Stimulated activated CD4-positive, alpha-beta T cell treated with anti-CD3 and anti-CD28 coated beads, Interleukin-15, amount 100 ng/mL, for 1 hour (primary cell): ENCODE results near the gene KIAA1217.
"Not testable (repeated sequence)": the region's sequence is repeated elsewhere in the genome, so short reads cannot be mapped to it uniquely, and the experiment has no call there.

Experiments used
- DNase-seq, 2 donors: peaks; one replicate each; pipeline ENCODE4 v3.0.0-alpha.2; 2020; ENCODE audit warnings: low read depth in 1 of 2, low spot score in 1 of 2

KIAA1217 gene

DNA sequence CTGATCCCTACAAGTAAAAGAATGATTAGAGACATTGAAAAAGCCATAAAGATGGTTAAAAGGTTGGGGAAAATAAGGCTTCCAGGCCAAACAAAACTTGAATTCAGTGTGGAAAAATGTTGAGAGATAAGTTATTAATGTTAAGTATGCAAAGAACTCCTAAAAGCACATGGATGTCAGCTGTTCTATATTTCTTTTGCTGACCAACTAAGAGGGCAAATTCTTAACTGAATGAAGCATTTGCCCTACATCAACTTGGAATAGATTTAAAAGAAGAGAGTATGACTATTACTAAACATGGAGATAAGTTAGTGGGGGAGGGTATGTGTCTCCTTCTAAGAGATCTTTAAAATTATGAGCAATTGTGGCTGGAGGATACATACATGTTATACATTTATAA, 124.8 kb downstream of the KIAA1217 start:
- no peak for DNase-seq

DNA sequence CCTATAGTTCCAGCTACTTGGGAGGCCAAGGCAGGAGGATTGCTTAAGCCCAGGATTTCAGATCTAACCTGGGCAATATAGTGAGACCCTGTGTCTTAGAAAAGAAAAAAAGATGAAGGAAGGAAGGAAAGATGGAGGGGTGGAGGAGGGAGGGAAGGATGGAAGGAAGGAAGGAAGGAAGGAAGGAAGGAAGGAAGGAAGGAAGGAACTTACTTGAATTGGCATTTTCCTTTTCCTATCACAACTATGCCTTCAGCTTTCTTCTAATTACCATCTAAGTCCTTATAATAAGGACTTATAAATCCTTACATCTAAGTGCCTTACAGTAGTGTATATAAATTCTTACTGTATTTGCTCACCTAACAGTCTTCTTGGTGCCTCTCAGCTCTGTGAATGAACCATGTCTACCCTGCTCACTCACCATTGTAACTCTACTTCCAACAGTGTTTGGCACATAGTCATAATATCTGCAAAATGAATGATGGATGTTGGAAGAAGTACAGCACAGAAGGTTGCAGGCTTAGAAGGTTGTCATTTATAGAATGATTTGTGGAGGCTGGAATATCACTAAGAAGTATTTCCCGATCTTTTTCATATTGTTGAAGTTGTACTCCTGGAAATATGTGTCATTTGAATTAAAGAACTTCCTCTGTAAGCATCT, 125.5 kb downstream of the KIAA1217 start:
- no peak for DNase-seq

DNA sequence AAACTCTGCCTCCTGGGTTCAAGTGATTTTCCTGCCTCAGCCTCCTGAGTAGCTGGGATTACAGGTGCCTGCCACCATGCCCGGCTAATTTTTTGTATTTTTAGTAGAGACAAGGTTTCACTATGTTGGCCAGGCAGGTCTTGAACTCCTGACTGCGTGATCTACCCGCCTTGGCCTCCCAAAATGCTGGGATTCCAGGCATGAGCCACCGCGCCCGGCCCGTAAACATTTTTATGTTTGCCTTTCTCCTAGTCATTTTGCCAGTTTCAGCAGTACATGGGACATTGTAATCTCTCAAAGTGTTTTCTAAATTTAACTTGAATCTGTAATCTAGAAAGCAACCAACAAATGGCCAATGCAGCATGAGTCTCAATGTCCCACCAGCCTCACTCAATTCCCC, 128.8 kb downstream of the KIAA1217 start:
- not testable (repeated sequence) for DNase-seq

DNA sequence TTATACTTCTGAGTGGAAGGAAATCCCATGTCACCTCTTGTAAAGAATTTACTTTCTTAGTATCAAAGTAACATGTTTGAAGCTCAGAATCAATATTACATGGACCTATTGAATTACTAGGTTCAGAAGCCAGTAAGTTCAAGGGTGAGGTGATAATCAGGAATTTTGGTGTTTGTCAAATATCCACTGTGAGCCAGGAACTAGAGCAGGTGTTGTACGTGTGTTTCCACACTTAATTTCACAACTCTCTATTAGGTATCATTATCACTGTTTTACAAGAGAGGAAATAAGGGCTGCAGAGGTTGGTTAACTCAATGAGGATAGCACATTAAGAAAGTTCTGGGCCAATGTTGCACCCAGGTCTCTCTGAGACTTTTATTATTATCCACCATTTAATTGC, 130.4 kb downstream of the KIAA1217 start:
- DNase-seq, result no peak

DNA sequence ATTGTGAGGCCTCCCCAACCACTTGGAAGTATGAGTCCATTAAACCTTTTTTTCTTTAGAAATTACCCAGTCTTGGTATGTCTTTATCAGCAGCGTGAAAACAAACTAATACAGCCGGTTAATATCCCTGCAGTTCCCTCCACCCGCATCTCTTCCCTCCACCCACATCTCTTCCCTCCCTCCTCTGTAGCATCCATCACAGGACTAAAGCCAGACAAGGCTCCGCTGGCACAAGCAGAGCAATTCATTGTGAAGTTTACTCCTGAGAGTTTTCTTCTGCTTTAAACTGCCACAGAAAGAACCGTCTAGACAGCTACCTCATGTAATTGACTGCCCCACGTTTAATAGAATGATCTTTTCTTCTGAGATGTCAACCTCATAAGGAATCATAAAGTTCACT, 131.5 kb downstream of the KIAA1217 start:
- no peak for DNase-seq

DNA sequence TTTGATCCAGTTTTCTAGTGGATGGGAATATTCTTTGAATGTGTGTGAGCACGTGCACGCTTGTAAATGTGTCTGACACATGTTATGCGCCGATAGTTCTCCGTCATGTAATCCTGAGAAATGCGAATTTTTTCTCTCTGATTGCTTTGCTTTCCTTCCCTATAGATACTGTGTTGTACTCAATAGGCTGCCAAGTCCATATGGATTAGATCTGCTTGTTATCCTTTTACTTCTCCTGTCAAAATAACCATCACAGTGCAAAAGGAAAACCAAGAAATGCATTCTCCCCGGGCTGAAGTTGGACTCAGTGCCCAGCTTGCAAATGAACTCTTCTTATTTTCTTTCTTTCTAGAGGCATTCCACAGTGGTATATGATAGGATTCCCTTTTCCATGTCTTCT, 131.9 kb downstream of the KIAA1217 start:
- no peak for DNase-seq

DNA sequence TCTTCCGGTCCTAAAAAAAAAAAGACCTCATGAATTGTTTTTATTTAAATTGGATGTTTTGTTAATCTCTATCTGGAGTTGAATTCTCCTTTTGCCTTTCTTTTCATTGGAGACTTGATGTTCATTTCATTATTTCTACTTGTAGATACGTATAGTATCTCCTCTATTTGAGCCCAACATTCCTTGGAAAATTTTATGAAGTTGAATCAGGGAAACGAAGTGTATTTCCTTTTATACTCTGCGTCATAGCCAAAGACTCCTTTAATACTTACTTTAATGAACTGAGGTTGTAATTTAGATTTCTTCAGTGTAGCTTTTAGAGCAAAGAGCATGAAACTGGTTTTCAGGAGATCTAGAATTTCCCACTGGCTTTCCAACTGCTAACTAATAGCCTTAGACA, 132.4 kb downstream of the KIAA1217 start:
- DNase-seq, result no peak

DNA sequence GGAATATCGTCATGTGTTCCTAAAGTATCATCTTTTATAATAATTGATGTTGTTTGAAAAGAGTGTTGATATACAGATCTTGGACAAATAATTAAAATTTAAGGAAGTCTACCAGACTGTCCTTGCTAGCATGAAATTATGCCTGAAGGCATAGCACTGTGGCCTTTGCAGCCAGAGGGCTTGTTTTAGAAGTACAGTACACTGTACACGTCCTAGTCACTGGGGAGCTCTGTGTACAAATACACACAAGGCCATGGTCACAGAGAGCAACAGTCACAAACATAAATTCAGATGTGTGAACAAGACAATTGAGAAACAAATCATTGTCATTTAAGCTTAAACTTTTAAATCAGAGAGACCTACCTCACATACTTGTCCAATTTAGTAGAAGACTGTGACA, 133.0 kb downstream of the KIAA1217 start:
- no peak for DNase-seq

DNA sequence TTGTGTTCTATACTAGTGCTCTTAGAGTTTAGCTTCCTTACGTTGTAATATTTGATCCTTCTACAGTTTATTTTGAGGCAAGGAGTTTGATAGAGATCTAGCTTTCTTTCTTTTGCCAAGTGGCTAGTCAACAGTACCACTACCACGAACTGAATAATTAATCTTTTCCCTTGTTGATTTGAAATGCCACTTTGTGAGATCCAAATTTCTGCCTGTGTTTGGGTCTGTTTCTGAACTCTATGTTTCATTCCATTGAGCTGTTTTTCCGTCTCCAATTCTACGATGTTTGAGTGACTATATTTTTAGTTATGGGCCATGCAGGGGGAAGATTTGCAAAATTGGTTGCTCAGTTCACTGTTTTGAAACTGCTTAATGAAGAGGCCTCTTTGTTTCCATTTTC, 134.7 kb downstream of the KIAA1217 start:
- DNase-seq, result no peak

DNA sequence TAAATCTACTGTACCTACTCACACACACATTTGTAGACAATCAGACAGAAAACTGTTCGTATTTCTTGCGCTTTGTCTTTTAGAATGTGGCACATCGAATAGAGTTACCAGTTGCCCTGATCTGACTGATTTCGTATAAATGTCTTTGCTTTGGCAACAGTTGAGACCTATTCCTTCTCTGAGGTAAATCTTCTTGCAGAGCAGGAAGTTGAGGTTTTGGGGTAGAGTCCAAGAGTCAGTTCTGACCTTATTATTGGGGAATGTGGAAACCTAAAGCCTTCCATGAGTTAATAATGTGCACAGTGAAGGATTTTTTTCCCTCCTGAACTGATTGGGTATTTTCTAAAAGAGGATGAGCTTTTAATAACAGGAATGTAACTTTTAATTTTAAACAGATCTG, 135.3 kb downstream of the KIAA1217 start:
- no peak for DNase-seq

DNA sequence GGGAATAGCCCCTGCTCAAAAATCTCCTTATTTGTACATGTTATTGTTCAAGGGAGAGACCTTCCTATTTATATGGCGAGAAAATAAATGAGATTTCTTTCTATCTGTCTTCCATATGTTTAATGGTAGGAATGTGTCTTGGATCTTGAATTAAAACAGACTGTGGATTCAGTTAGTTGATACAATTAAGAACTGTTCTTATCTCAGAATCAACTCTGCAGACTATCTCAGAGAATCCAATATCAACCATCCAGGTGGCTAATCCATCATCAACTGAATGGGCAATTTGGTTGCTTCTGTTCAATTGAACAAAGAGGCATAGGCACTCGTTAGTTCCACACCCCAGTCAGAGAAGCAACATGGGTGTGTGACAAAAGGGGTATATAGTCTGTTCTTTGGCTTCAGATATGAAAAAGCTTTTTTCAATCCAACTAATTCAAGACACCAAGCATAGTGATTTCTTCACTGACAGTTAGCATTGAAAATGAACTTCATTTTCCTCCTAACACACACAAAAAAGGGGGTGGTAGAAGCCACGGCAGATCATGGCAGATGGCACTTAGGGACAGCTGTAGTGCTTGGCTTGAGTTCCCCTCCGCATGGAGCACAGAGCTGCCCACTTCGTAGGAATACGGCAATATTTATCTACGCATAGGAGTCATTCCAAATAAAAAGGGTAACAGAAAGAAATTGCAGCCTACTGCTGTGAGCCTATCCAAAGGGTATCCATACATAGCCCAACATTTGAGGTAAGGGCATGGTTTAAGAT, 135.9 kb downstream of the KIAA1217 start:
- no peak for DNase-seq

DNA sequence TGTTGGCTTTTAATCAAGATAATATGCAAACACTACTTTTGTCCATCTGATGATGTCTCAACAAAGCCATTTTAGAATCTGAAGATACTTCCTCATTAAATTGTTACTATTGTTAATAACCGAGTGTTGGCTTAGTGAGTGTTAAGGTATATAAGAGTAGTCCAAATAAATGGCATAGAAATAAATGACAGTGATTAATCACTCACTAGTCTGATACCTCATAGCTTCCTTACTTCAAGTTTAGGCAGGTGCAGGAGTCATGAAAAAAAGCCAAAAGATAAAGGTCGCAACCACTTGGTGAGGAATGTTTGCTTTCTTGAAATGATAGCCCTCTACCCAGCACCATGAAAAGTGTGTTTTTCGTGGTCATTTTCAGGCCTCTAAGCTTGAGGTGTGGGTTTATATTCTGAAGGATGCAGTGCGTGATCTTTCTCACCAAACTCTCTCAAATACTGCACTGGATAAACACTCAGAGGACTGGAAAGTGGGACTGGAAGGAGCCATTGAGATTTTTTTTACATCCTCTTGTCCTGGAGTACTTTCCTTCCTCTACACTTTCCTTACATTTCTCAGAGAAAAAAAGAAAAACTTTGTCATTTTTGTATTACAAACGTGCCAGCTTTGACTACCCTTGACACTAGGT, 138.1 kb downstream of the KIAA1217 start:
- DNase-seq, result no peak

DNA sequence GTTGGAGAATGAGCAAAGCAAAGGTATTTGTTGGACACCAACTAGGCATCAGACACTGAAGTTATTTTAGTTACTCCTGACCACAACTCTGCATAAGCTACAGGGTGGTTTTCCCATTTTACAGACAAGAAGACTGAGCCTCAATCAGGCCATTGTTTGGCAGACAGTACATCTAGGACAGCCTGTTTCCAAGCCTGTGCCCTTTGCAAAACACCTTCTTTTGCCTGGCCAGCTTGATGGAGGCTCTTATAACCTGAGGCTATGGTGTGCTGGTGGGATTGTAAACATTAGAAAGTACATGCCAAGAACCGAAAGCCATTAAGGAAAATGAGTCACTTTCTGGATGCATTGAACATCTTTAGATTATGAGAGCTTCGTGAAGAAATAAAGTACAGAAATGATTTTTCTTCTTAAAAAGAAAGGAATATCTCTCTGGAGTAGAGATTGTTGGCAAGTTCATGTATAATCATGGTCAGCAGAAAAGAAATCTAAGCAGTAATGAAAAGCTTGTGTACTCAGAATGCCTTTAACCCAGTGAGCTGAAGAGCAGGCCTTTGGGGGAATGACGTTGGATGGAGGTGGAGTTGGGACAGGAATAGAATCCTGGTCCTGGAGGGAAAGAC, 140.6 kb downstream of the KIAA1217 start:
- no peak for DNase-seq

DNA sequence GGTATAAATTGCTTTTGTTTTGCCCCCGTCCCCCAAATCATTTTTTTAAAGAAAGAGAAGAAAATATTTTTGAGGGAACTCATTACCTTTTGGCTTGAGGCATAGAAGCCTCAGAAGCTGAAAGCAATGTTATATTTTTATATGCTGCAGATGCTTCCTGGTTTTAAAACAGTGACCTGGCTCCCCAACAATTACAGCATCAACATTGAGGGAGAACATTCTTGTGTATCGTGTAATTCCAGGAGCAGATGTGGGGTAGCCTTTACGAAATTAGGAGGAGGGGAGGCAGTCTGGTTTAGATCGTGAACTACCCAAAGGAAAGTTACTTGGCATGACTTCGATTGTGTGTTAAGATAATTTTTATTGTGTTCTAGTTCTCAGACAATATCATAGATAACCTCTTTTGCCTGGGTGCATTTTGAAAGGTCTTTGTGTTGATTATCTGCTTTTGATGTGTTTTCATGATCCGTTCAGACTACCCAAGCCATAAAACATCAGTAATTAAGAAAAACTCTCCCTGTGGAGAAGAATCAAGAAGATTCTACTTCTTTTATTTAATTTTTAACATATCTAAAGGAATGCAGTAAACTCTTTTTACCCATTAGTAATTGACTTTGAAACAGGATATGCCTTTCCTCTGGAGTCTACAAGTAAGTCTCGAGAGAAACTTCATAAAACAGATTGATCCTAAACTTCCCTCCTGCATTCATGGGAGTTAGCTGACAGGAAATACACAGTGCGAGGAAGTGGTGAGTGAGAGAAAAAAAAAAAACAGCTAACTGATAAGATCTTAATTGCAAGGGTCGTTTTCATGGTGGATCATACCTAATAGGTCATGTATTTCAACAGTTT, 141.4 kb downstream of the KIAA1217 start:
- DNase-seq, result no peak

DNA sequence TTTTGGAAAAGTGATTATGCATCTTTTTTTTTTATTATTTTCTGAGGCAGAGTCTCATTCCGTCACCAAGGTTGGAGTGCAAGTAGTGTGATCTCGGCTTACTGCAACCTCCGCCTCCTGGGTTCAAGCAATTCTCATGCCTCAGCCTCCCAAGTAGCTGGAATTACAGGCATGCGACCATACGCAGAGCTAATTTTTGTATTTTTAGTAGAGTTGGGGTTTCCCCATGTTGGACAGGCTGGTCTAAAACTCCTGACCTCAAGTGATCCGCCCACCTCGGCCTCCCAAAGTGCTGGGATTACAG, 141.9 kb downstream of the KIAA1217 start:
- DNase-seq, result not testable (repeated sequence)

DNA sequence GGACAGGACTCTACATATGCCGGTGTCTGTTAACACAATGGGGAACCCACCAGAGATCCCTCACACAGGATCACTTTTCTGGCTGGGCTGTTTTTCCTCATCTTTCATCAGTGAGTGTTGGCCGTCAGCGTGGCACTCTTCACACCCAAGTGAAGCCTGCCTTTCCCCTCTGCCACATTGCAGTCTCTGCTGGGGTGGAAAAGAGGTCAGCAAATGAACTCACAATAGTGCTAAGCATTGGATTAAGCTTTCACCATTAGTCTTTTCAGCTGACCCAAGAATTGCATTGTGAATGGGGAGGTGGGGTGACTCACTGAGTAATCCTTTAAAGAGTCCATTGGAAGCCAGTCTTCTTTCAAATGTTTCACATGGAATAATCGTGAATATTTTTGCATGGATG, 143.0 kb downstream of the KIAA1217 start:
- no peak for DNase-seq

DNA sequence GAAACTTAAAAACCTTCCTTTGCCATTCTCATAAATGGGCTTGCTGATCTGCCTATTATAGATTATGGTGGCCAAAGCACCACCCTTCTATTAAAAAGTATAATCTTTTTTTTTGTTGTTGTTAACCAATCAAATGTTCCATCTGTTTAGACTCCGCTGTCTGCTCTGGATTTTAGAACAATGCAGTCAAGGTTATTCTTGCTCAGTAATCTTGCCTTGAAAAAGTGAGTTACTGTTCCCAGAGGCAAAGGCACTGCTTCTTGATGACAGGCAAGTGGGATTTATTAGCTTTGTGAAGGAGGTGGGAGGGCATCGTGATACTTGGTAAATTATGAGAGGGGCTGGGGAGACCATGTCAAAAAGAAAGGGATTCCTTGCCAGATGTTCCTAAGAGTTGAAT, 143.5 kb downstream of the KIAA1217 start:
- no peak for DNase-seq

DNA sequence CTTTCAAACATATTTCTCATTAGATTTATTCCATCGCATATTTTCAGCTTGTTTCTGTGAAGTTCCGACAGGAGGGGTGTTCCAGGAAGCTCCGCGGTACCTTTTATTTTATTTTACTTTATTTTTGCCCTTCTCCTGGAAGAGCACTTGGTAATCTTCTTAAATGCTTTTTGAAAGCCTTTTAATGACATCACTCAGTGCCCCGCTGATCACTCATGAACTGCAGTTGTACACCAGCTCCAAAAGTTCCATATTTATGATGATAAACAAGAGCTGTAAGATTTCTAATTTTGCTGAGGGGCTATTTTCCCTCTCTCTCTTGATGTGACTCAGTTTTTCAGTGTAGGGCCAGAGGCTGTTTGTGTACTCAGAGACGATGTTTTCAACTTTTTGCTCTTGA, 144.4 kb downstream of the KIAA1217 start:
- DNase-seq, result no peak

DNA sequence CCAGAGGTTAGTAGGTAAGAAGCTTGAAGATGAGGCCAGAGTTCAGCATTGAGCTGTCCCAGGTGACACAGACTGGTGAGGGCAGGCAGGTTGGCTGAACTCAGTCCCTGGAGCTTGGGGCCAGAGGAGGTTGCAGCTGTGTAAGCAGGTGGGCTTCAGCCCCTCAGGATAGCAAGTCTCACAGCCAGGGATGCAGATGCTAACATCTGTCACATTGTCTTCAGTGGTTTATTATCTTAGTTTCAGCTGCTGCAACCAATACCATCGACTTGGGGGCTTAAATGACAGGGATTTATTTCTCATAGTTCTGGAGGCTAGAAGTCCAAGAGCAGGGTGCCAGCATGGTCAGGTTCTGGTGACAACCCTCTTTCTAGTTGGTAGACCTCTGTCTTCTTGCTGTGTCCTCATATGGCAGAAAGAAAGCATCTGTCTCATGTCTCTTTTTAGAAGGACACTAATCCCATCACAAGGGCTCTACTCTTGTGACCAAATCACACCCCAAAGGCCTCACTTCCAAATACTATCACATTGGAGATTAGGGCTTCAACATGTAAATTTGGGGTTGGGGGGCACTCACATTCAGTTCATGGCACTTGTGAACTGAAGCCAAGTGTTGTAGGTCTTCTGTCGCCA, 146.2 kb downstream of the KIAA1217 start:
- DNase-seq, result no peak

DNA sequence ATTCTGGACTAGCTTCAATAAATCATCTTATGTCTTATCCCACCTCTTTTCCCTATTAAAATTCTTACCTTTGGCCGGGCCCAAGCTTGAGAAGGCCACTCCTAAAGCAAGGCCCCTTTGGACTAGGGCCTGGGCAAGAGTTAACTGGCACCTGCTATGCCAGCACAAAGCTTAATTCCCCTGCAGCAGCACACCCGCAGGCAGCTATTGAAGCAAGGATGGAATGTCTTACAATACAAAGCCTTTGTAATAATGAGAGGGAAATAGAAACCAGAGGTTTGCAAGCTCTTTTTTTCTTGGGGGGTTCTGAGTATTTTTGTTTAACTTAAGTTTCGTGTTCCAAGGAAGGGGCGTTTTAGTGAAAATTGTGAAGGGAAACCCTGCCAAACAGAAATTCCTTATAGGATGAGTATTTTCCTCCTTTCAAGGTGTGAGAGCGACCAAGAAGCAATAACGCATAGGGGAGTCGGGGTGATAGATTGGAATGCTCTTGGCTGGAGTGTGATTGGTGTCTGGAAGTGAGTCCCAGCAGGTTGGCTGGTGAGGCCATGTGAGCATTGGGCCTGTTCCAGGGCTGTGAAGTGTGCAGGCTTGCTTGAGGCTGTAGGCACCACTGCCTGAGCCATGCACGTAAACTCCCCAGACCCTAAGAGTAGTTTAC, 148.5 kb downstream of the KIAA1217 start:
- DNase-seq, result no peak
